Keratinocyte (primary cell): Measurements from ENCODE around the gene UBE2K. TPM values are rescaled to one million over a fixed set of nuclear protein-coding genes. Genes with fewer than 3 reads are reported as not detected.
"Not testable (repeated sequence)": the region's sequence is repeated elsewhere in the genome, so short reads cannot be mapped to it uniquely, and the experiment has no call there.

Experiments
- DNase-seq: peaks from one replicate; pipeline ENCODE4 v3.0.0-alpha.2; 2011; ENCODE audit warnings: low read depth, missing footprints, low spot score
- FAIRE-seq: peaks from 2 replicates; lab custom pipeline; 2011; peaks lifted over from hg19 to GRCh38; lab: Jason Lieb, UNC
- H2AFZ ChIP-seq: 2 replicates; pipeline ENCODE4 v1.6.0; 2012; ENCODE audit warnings: low read length, control low read depth, inconsistent platforms; ENCODE audit not compliant: control insufficient read depth
- H3K27ac ChIP-seq: 2 replicates; pipeline ENCODE4 v1.5.1; 2011; ENCODE audit warnings: low read length; ENCODE audit not compliant: control insufficient read depth, insufficient read depth
- H3K27me3 ChIP-seq: 3 replicates; pipeline ENCODE4 v1.6.0; 2011; ENCODE audit warnings: low read length; ENCODE audit not compliant: control insufficient read depth, insufficient read depth; ENCODE audit errors: extremely low read depth
- H3K36me3 ChIP-seq, 2 experiments: 2 replicates in 1 of 2; 3 replicates in 1 of 2; pipeline ENCODE4 v1.5.1; 2011; ENCODE audit warnings: low read length in 2 of 2, mild to moderate bottlenecking in 1 of 2; ENCODE audit not compliant: control insufficient read depth in 2 of 2, insufficient read depth in 2 of 2; ENCODE audit errors: extremely low read depth in 1 of 2
- H3K4me1 ChIP-seq: 3 replicates; pipeline ENCODE4 v1.5.1; 2011; ENCODE audit warnings: low read length; ENCODE audit not compliant: control insufficient read depth, insufficient read depth; ENCODE audit errors: extremely low read depth
- H3K4me2 ChIP-seq: 3 replicates; pipeline ENCODE4 v1.6.0; 2011; ENCODE audit warnings: low read depth, low read length; ENCODE audit not compliant: control insufficient read depth, insufficient read depth; ENCODE audit errors: extremely low read depth
- H3K4me3 ChIP-seq, 3 experiments: fragments of 200-600 bp in 1 of 3; sonication (generic) in 1 of 3; 2 replicates in 2 of 3; 3 replicates in 1 of 3; pipeline ENCODE4 v1.5.1; 2011 to 2016; ENCODE audit warnings: low read length in 3 of 3, mild to moderate bottlenecking in 3 of 3, control low read depth in 2 of 3, inconsistent platforms in 1 of 3, low read depth in 1 of 3, mixed read lengths in 1 of 3, mixed run types in 1 of 3, moderate library complexity in 1 of 3; ENCODE audit not compliant: control insufficient read depth in 2 of 3, insufficient read depth in 2 of 3; ENCODE audit errors: extremely low read depth in 1 of 3
- H3K79me2 ChIP-seq: 2 replicates; pipeline ENCODE4 v1.6.0; 2012; ENCODE audit warnings: low read length; ENCODE audit not compliant: control insufficient read depth, insufficient read depth
- H3K9ac ChIP-seq: 3 replicates; pipeline ENCODE4 v1.6.0; 2011; ENCODE audit warnings: low read length; ENCODE audit not compliant: control insufficient read depth, insufficient read depth; ENCODE audit errors: extremely low read depth
- H3K9me1 ChIP-seq: 3 replicates; pipeline ENCODE4 v1.6.0; 2011; ENCODE audit warnings: low read length; ENCODE audit not compliant: control insufficient read depth, insufficient read depth; ENCODE audit errors: extremely low read depth
- H3K9me3 ChIP-seq: 2 replicates; pipeline ENCODE4 v1.5.1; 2012; ENCODE audit warnings: low read depth, low read length; ENCODE audit not compliant: control insufficient read depth
- H4K20me1 ChIP-seq: 3 replicates; pipeline ENCODE4 v1.6.0; 2011; ENCODE audit warnings: low read length; ENCODE audit not compliant: control insufficient read depth, insufficient read depth; ENCODE audit errors: extremely low read depth
- EZH2 ChIP-seq: IDR thresholded peaks from one replicate; pipeline ENCODE4 v1.6.1; 2012; ENCODE audit warnings: inconsistent platforms, mild to moderate bottlenecking, low read length, moderate library complexity
- dilution Hi-C: fragments of 300-500 bp; cut with MboI; formaldehyde crosslinking; loops from one replicate; pipeline ENCODE4 v1.7.0; 2020; ENCODE audit warnings: low sequenced_read_pairs; ENCODE audit not compliant: extremely low pct_ligation_motif_present
- polyA plus RNA-seq, 5 experiments: library from polyadenylated mRNA; depleted of rRNA in 3 of 5; stranded (reverse) in 3 of 5; stranded (forward) in 1 of 5; unstranded in 1 of 5; fragments of >200 nt; gene quantifications; 1 replicate in 1 of 5; 2 replicates in 3 of 5; 3 replicates in 1 of 5; pipeline versions ENCODE4 v1.2.1 to v1.2.3, GENCODE V29; 2011 to 2012; ENCODE audit warnings: missing spikeins in 2 of 5, low read depth in 1 of 5, low replicate concordance in 1 of 5
- TF ChIP-seq, protein P1 (sequence below), 3 experiments: IDR thresholded peaks in 1 of 3; conservative IDR thresholded peaks in 1 of 3; optimal IDR thresholded peaks in 1 of 3; 2 replicates in 2 of 3; 3 replicates in 1 of 3; pipeline versions ENCODE3 to v1.5.1; 2011; ENCODE audit warnings: low read length in 3 of 3, mild to moderate bottlenecking in 3 of 3, moderate library complexity in 2 of 3, control low read depth in 1 of 3, inconsistent platforms in 1 of 3; ENCODE audit not compliant: insufficient read depth in 2 of 3; ENCODE audit errors: extremely low read depth in 1 of 3

The UBE2K gene
- polyA plus RNA-seq, 1 donor (not counting 4 experiments of a cell fraction or from before 2014, with no cell fraction given), result 163 TPM

GRCh38 chr4:39792128-39792527 lies 94.2 kb downstream of the UBE2K start:
- Histone ChIP-seq H4K20me1 (no peaks in the 10 kb centered on the region), H3K36me3 (no peaks in the 10 kb centered on the region), H3K79me2 (no peaks in the 10 kb centered on the region), H3K4me1 (no peaks in the 10 kb centered on the region), H3K27ac (no peak overlapping the region), H3K27me3 (no peaks in the 10 kb centered on the region), H3K9me3 (no peaks in the 10 kb centered on the region), H3K9ac (no peak overlapping the region), H3K4me3 (no peak overlapping the region), H2AFZ (no peak overlapping the region), H3K9me1 (no peaks in the 10 kb centered on the region), H3K4me2 (no peak overlapping the region)
- FAIRE-seq (no peak), DNase-seq (no peak)
- no peak for TF ChIP-seq EZH2
- TF ChIP-seq, protein P1, sequence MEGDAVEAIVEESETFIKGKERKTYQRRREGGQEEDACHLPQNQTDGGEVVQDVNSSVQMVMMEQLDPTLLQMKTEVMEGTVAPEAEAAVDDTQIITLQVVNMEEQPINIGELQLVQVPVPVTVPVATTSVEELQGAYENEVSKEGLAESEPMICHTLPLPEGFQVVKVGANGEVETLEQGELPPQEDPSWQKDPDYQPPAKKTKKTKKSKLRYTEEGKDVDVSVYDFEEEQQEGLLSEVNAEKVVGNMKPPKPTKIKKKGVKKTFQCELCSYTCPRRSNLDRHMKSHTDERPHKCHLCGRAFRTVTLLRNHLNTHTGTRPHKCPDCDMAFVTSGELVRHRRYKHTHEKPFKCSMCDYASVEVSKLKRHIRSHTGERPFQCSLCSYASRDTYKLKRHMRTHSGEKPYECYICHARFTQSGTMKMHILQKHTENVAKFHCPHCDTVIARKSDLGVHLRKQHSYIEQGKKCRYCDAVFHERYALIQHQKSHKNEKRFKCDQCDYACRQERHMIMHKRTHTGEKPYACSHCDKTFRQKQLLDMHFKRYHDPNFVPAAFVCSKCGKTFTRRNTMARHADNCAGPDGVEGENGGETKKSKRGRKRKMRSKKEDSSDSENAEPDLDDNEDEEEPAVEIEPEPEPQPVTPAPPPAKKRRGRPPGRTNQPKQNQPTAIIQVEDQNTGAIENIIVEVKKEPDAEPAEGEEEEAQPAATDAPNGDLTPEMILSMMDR (optimal IDR thresholded peaks at IDR 0.05 in 1 of 3, IDR thresholded peaks at IDR 0.05 in 1 of 3, conservative IDR thresholded peaks at IDR 0.05 in 1 of 3; ENCODE audit: extremely low read depth in 1 of 3, insufficient read depth in 2 of 3, low read length in 3 of 3), result no peak
- dilution Hi-C loops, result no loop called here

DNA sequence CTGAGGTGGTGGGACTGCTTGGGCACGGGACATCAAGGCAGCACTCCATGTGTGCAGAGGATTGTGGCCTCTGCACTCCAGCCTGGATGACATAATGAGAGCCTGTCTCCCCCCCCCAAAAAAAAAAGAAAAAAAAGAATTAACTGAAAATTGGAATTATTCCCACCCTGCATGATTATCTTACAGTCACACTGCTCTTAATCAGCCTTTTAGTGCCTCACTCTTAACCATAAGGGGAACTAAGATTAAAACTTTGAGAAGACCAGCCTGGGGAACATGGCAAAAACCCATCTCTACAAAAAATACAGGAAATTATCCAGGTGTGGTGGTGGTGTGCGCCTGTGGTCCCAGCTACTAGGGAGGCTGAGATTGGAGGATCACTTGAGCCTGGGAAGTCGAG lies 94.6 kb downstream of the UBE2K start:
- H3K27me3 ChIP-seq, result no peaks in the 10 kb centered on the region
- no peak for TF ChIP-seq EZH2
- TF ChIP-seq, protein P1 (optimal IDR thresholded peaks at IDR 0.05 in 1 of 3, IDR thresholded peaks at IDR 0.05 in 1 of 3, conservative IDR thresholded peaks at IDR 0.05 in 1 of 3; ENCODE audit: extremely low read depth in 1 of 3, insufficient read depth in 2 of 3, low read length in 3 of 3), result no peak
- H3K4me1 ChIP-seq, result no peaks in the 10 kb centered on the region
- H3K79me2 ChIP-seq, result no peaks in the 10 kb centered on the region
- no peaks in the 10 kb centered on the region for H3K9me1 ChIP-seq
- no peaks in the 10 kb centered on the region for H3K36me3 ChIP-seq
- H3K4me3 ChIP-seq, result no peak overlapping the region
- dilution Hi-C loops, result no loop called here
- no peak overlapping the region for H3K9ac ChIP-seq
- no peak overlapping the region for H2AFZ ChIP-seq
- H3K9me3 ChIP-seq, result no peaks in the 10 kb centered on the region
- no peak for FAIRE-seq
- no peaks in the 10 kb centered on the region for H4K20me1 ChIP-seq
- no peak for DNase-seq
- no peak overlapping the region for H3K27ac ChIP-seq
- H3K4me2 ChIP-seq, result no peak overlapping the region

DNA sequence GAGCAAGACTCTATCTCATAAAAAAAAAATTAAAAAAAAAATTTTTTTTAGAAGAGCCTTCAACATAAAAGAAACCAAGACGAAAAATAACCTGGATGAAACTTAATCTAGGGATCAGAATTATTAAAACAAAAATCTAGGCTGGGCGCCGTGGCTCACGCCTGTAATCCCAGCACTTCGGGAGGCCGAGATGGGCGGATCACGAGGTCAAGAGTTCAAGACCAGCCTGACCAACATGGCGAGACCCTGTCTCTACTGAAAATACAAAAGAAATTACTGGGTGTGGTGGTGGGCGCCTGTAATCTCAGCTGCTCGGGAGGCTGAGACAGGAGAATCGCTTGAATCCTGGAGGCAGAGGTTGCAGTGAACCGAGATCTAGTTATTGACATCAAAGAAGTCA lies 95.0 kb downstream of the UBE2K start:
- H3K9me3 ChIP-seq, FAIRE-seq, H3K9me1 ChIP-seq, H3K4me2 ChIP-seq, H4K20me1 ChIP-seq, DNase-seq, H3K27ac ChIP-seq, H3K4me1 ChIP-seq, H3K4me3 ChIP-seq, H2AFZ ChIP-seq, H3K27me3 ChIP-seq, H3K36me3 ChIP-seq, dilution Hi-C loops, H3K79me2 ChIP-seq, H3K9ac ChIP-seq: not testable (repeated sequence)
